Uterus (tissue), 4 donors: ENCODE data around the gene CLEC5A. TPM values are rescaled to one million over a fixed set of nuclear protein-coding genes. Genes with fewer than 3 reads are reported as not detected.
"Not testable (repeated sequence)": the region's sequence is repeated elsewhere in the genome, so short reads cannot be mapped to it uniquely, and the experiment has no call there.

Source experiments
- DNase-seq, 2 donors: peaks; one replicate each; pipeline ENCODE4 v3.0.0-alpha.2; 2019 to 2020
- H3K27ac ChIP-seq, 2 donors: fragments of 200-600 bp; sonication (generic); 1 replicate in 1 of 2; 2 replicates in 1 of 2; pipeline ENCODE4 v1.5.1; 2016 to 2018
- H3K27me3 ChIP-seq, 2 donors: fragments of 200-600 bp; sonication (generic); one replicate each; pipeline ENCODE4 v1.5.1; 2018 to 2019; ENCODE audit warnings: control low read depth in 1 of 2
- H3K36me3 ChIP-seq, 2 donors: fragments of 200-600 bp; sonication (generic); one replicate each; pipeline ENCODE4 v1.5.1; 2019; ENCODE audit warnings: control low read depth in 1 of 2
- H3K4me1 ChIP-seq, 2 donors: fragments of 200-600 bp; sonication (generic); one replicate each; pipeline ENCODE4 v1.5.1; 2018 to 2019; ENCODE audit warnings: control low read depth in 1 of 2
- H3K4me3 ChIP-seq, 2 donors: fragments of 200-600 bp; sonication (generic); 1 replicate in 1 of 2; 2 replicates in 1 of 2; pipeline ENCODE4 v1.5.1; 2018 to 2019; ENCODE audit warnings: mild to moderate bottlenecking in 1 of 2
- H3K9me3 ChIP-seq, 2 donors: fragments of 200-600 bp; sonication (generic); one replicate each; pipeline ENCODE4 v1.5.1; 2019; ENCODE audit warnings: control low read depth in 1 of 2
- CTCF ChIP-seq, 4 experiments: fragments of 200-600 bp in 2 of 4; fragments of 450-650 bp in 2 of 4; sonication (generic) in 2 of 4; IDR thresholded peaks; one replicate each; pipeline ENCODE4 v1.5.1; 2016 to 2019; ENCODE audit warnings: antibody characterized with exemption in 4 of 4, mild to moderate bottlenecking in 2 of 4, moderate library complexity in 1 of 4
- POLR2A ChIP-seq, 2 donors: fragments of 450-650 bp; IDR thresholded peaks; one replicate each; pipeline ENCODE4 v1.6.1; 2016; ENCODE audit warnings: antibody characterized with exemption in 2 of 2, mild to moderate bottlenecking in 1 of 2, moderate library complexity in 1 of 2
- intact Hi-C: fragments of 100-400 bp; cut with DNase I; formaldehyde crosslinking; loops from one replicate; pipeline ENCODE4 v1.15.1; 2023; ENCODE audit warnings: low total_unique reads
- total RNA-seq, 4 donors: library from RNA; depleted of rRNA in 3 of 4; stranded (reverse); fragments of >200 nt in 3 of 4; gene quantifications; one replicate each; pipeline versions ENCODE4 v1.1.0 to v1.2.4, GENCODE V29; 2014 to 2023
- donor health status: DM: yes; HTN: yes; CAD: no.

Gene CLEC5A
- total RNA-seq, 4 donors from 2014 or later = 0.28 to 3.8 TPM; not detected in 2

GRCh38 chr7:141920281-141920680 is 26.5 kb downstream of the CLEC5A start:
- intact Hi-C loops = no loop called here
- no peak overlapping the region for H3K27ac ChIP-seq
- no peaks in the 10 kb centered on the region for H3K36me3 ChIP-seq
- no peak overlapping the region for H3K4me3 ChIP-seq
- H3K9me3 ChIP-seq = no peaks in the 10 kb centered on the region
- DNase-seq = no peak
- H3K4me1 ChIP-seq = no peaks in the 10 kb centered on the region
- H3K27me3 ChIP-seq = no peaks in the 10 kb centered on the region
- no peak for TF ChIP-seq CTCF (IDR thresholded peaks at IDR 0.05)
- TF ChIP-seq POLR2A (IDR thresholded peaks at IDR 0.05) = no peak

GRCh38 chr7:141916099-141916498 is 30.7 kb downstream of the CLEC5A start, which contains the start of gene OR9A4:
TSS of gene OR9A4 (plus strand) at chr7:141916399. CDS start at chr7:141918876, 2,477 bp downstream.
- Histone ChIP-seq H3K27me3 (no peaks in the 10 kb centered on the region), H3K4me3 (no peak within 1 kb of the TSS), H3K4me1 (no peaks in the 10 kb centered on the region), H3K36me3 (no peaks in the 10 kb centered on the region), H3K27ac (no peak within 1 kb of the TSS), H3K9me3 (no peaks in the 10 kb centered on the region)
- TF ChIP-seq CTCF (IDR thresholded peaks at IDR 0.05) (no peak), POLR2A (IDR thresholded peaks at IDR 0.05) (no peak)
- intact Hi-C loops = no loop called here
- no peak for DNase-seq

- Histone ChIP-seq H3K27me3 (no peaks in the 10 kb centered on the region), H3K27ac (no peak overlapping the region), H3K9me3 (no peaks in the 10 kb centered on the region), H3K36me3 (no peaks in the 10 kb centered on the region), H3K4me1 (no peaks in the 10 kb centered on the region), H3K4me3 (no peak overlapping the region)
- intact Hi-C loops = no loop called here
- TF ChIP-seq CTCF (IDR thresholded peaks at IDR 0.05) (no peak), POLR2A (IDR thresholded peaks at IDR 0.05) (no peak)
- no peak for DNase-seq
Measured at GRCh38 chr7:141915565-141915964, 31.2 kb downstream of the CLEC5A start.

- no peaks in the 10 kb centered on the region for H3K36me3 ChIP-seq
- no peaks in the 10 kb centered on the region for H3K9me3 ChIP-seq
- TF ChIP-seq POLR2A (IDR thresholded peaks at IDR 0.05) (no peak), CTCF (IDR thresholded peaks at IDR 0.05) (no peak)
- H3K4me3 ChIP-seq = no peak overlapping the region
- no peak for DNase-seq
- H3K27me3 ChIP-seq = no peaks in the 10 kb centered on the region
- H3K4me1 ChIP-seq = no peaks in the 10 kb centered on the region
- H3K27ac ChIP-seq = no peak overlapping the region
- intact Hi-C loops = no loop called here
Measured at GRCh38 chr7:141911391-141911790, 35.4 kb downstream of the CLEC5A start.

- Histone ChIP-seq H3K27me3 (no peaks in the 10 kb centered on the region), H3K4me1 (no peaks in the 10 kb centered on the region), H3K36me3 (no peaks in the 10 kb centered on the region), H3K4me3 (no peak overlapping the region), H3K9me3 (no peaks in the 10 kb centered on the region), H3K27ac (no peak overlapping the region)
- no peak for TF ChIP-seq POLR2A (IDR thresholded peaks at IDR 0.05)
- no peak for TF ChIP-seq CTCF (IDR thresholded peaks at IDR 0.05)
- DNase-seq = no peak
- intact Hi-C loops = no loop called here
Measured at GRCh38 chr7:141906285-141906684, 40.5 kb downstream of the CLEC5A start.

- H3K4me1 ChIP-seq, H3K4me3 ChIP-seq, H3K27me3 ChIP-seq, H3K36me3 ChIP-seq, H3K27ac ChIP-seq, intact Hi-C loops, DNase-seq, H3K9me3 ChIP-seq: not testable (repeated sequence)
Measured at GRCh38 chr7:141899366-141899765, 47.4 kb downstream of the CLEC5A start.
